PC-9 (cell line): ENCODE results near the gene NOP53. TPM values are rescaled to one million over a fixed set of nuclear protein-coding genes. Genes with fewer than 3 reads are reported as not detected.

Experiments used
- BruUV-seq: library from RNA; stranded (reverse); fragments of 400-500 nt; replicated peaks from 2 replicates; lab custom pipeline; 2021; lab: Mats Ljungman, UMichigan
- CTCF ChIA-PET: fragments of 300-600 bp; sonication (Branson Sonifier 250); formaldehyde crosslinking; loops from one replicate; lab custom pipeline; 2022; ENCODE audit warnings: antibody characterized with exemption; lab: Charles Lee
- POLR2A ChIA-PET: fragments of 300-600 bp; sonication (Branson Sonifier 250); formaldehyde crosslinking; loops from one replicate; lab custom pipeline; 2022; ENCODE audit warnings: antibody characterized with exemption; ENCODE audit not compliant: unreplicated experiment; lab: Charles Lee
- DNase-seq, 2 experiments: peaks; one replicate each; pipeline versions ENCODE4 v3.0.0 to v3.0.0-alpha.2; 2015 to 2022; ENCODE audit warnings: mixed read lengths in 1 of 2
- H2AFZ ChIP-seq: fragments of 200-600 bp; sonication (generic); 2 replicates; pipeline ENCODE4 v1.8.1; 2017; ENCODE audit warnings: antibody characterized with exemption
- H3F3A ChIP-seq: fragments of 200-600 bp; sonication (generic); 2 replicates; pipeline ENCODE4 v1.8.1; 2017; ENCODE audit warnings: antibody characterized with exemption, mild to moderate bottlenecking, low read depth; ENCODE audit not compliant: insufficient read depth
- H3K27ac ChIP-seq: fragments of 200-600 bp; sonication (generic); 2 replicates; pipeline ENCODE4 v1.6.1; 2016; ENCODE audit warnings: mixed run types
- H3K27me3 ChIP-seq: fragments of 200-600 bp; sonication (generic); 2 replicates; pipeline ENCODE4 v1.6.1; 2016; ENCODE audit warnings: low read depth, mixed run types; ENCODE audit not compliant: insufficient read depth
- H3K36me3 ChIP-seq: fragments of 200-600 bp; sonication (generic); 2 replicates; pipeline ENCODE4 v1.6.1; 2016; ENCODE audit warnings: low read depth, mixed run types
- H3K4me1 ChIP-seq: fragments of 200-600 bp; sonication (generic); replicated peaks from 2 replicates; pipeline ENCODE4 v1.6.1; 2016; ENCODE audit warnings: mixed run types; ENCODE audit not compliant: insufficient read depth
- H3K4me2 ChIP-seq: fragments of 200-600 bp; sonication (generic); 2 replicates; pipeline ENCODE4 v1.6.1; 2017; ENCODE audit warnings: mixed run types
- H3K4me3 ChIP-seq: fragments of 200-600 bp; sonication (generic); 2 replicates; pipeline ENCODE4 v1.6.1; 2016; ENCODE audit warnings: mixed run types
- H3K79me2 ChIP-seq: fragments of 200-600 bp; sonication (generic); 2 replicates; pipeline ENCODE4 v1.6.1; 2017; ENCODE audit warnings: low read depth, mixed run types
- H3K9me2 ChIP-seq: fragments of 200-600 bp; sonication (generic); 2 replicates; pipeline ENCODE4 v1.8.1; 2017; ENCODE audit warnings: mild to moderate bottlenecking; ENCODE audit not compliant: insufficient read depth
- H3K9me3 ChIP-seq: fragments of 200-600 bp; sonication (generic); 2 replicates; pipeline ENCODE4 v1.8.1; 2016; ENCODE audit warnings: low read depth; ENCODE audit not compliant: insufficient read depth
- H4K20me1 ChIP-seq: fragments of 200-600 bp; sonication (generic); 2 replicates; pipeline ENCODE4 v1.8.1; 2017; ENCODE audit not compliant: insufficient read depth
- CTCF ChIP-seq: fragments of 200-600 bp; sonication (generic); conservative IDR thresholded peaks from 2 replicates; pipeline ENCODE4 v1.6.1; 2017; ENCODE audit warnings: mixed run types, antibody characterized with exemption, mild to moderate bottlenecking, moderate library complexity
- EZH2 ChIP-seq: fragments of 200-600 bp; sonication (generic); IDR thresholded peaks from 2 replicates; pipeline ENCODE4 v1.8.0; 2017; ENCODE audit warnings: antibody characterized with exemption, low read depth
- intact Hi-C: fragments of 100-400 bp; cut with micrococcal nuclease; formaldehyde crosslinking; loops from one replicate; pipeline ENCODE4 v1.10.0; 2022; ENCODE audit not compliant: unreplicated experiment
- total RNA-seq: library from RNA; stranded (reverse); gene quantifications from 2 replicates; pipeline ENCODE4 v1.2.3, GENCODE V29; 2021

NOP53 gene
- total RNA-seq, 1 experiment from 2014 or later = 225 TPM

- DNase-seq = no peak
- H2AFZ ChIP-seq = no peak overlapping the region
- TF ChIP-seq CTCF = no peak
- TF ChIP-seq EZH2 = no peak
- POLR2A ChIA-PET = no interaction called here
- H3K36me3 ChIP-seq = no peaks in the 10 kb centered on the region
- no peak overlapping the region for H3K4me3 ChIP-seq
- H4K20me1 ChIP-seq = no peaks in the 10 kb centered on the region
- no peaks in the 10 kb centered on the region for H3K9me2 ChIP-seq
- no peaks in the 10 kb centered on the region for H3K27me3 ChIP-seq
- no peaks in the 10 kb centered on the region for H3K4me1 ChIP-seq
- H3F3A ChIP-seq = peaks cover 41% of the 10 kb centered on the region; the same call in 1 of the 2 replicates
- CTCF ChIA-PET = no interaction called here
- H3K4me2 ChIP-seq = no peak overlapping the region
- no peaks in the 10 kb centered on the region for H3K79me2 ChIP-seq
- intact Hi-C loops = loop anchor here (1.0 kb wide), 1 partner anchor 97 kb away; no protein-coding TSS in a partner anchor
- H3K27ac ChIP-seq = no peak overlapping the region
- BruUV-seq = no TSS peak
- H3K9me3 ChIP-seq = no peaks in the 10 kb centered on the region
Observed at GRCh38 chr19:47766359-47766620, 20.9 kb downstream of the NOP53 start.

GRCh38 chr19:47766670-47767069 is 21.3 kb downstream of the NOP53 start:
- Histone ChIP-seq H3K36me3 (no peaks in the 10 kb centered on the region), H3K4me1 (no peaks in the 10 kb centered on the region), H2AFZ (no peak overlapping the region), H3F3A (peaks cover 37% of the 10 kb centered on the region; the same call in 1 of the 2 replicates), H3K79me2 (no peaks in the 10 kb centered on the region), H3K4me2 (no peak overlapping the region), H4K20me1 (no peaks in the 10 kb centered on the region), H3K9me3 (no peaks in the 10 kb centered on the region), H3K27me3 (no peaks in the 10 kb centered on the region), H3K4me3 (no peak overlapping the region), H3K9me2 (no peaks in the 10 kb centered on the region), H3K27ac (no peak overlapping the region)
- TF ChIP-seq CTCF = no peak
- no peak for TF ChIP-seq EZH2
- ChIA-PET CTCF (no interaction called here), POLR2A (no interaction called here)
- BruUV-seq = no TSS peak
- no peak for DNase-seq
- intact Hi-C loops = loop anchor here (1.0 kb wide), 1 partner anchor 97 kb away; no protein-coding TSS in a partner anchor

GRCh38 chr19:47767349-47767748 is 22.0 kb downstream of the NOP53 start:
- Histone ChIP-seq H3K27me3 (no peaks in the 10 kb centered on the region), H4K20me1 (no peaks in the 10 kb centered on the region), H3K36me3 (no peaks in the 10 kb centered on the region), H3K27ac (no peak overlapping the region), H3K4me2 (no peak overlapping the region), H3K4me3 (no peak overlapping the region), H2AFZ (no peak overlapping the region), H3F3A (peaks cover 34% of the 10 kb centered on the region; the same call in 1 of the 2 replicates), H3K9me2 (no peaks in the 10 kb centered on the region), H3K9me3 (no peaks in the 10 kb centered on the region), H3K79me2 (no peaks in the 10 kb centered on the region), H3K4me1 (no peaks in the 10 kb centered on the region)
- CTCF ChIA-PET = interaction anchor here (0.5 to 0.7 kb wide), 2 partner anchors 33 to 330 kb away, joined by 4 to 9 read pairs; no protein-coding TSS in a partner anchor
- intact Hi-C loops = no loop called here
- no peak for DNase-seq
- BruUV-seq = no TSS peak
- POLR2A ChIA-PET = interaction anchor here (0.5 kb wide), 1 partner anchor 42 kb away, joined by 9 read pairs; no protein-coding TSS in a partner anchor
- TF ChIP-seq CTCF (no peak), EZH2 (no peak)
